UCSD-AML1 (cell line): ENCODE data around the gene TEAD1.

Experiments used
- DNase-seq: peaks from one replicate; lab custom pipeline; 2025; ENCODE audit not compliant: unreplicated experiment; lab: John Stamatoyannopoulos, UW

TEAD1 gene

GRCh38 chr11:12968826-12969225, 294.6 kb downstream of the TEAD1 start:
- no peak for DNase-seq

- no peak for DNase-seq
Measured at GRCh38 chr11:12971955-12972354, 297.7 kb downstream of the TEAD1 start.

GRCh38 chr11:12973528-12974181, 299.4 kb downstream of the TEAD1 start:
- DNase-seq = no peak

- no peak for DNase-seq
Measured at GRCh38 chr11:12975195-12975594, 301.0 kb downstream of the TEAD1 start.

- DNase-seq = no peak
Measured at GRCh38 chr11:12979928-12980689, 305.9 kb downstream of the TEAD1 start.

GRCh38 chr11:12981676-12982522, 307.7 kb downstream of the TEAD1 start:
- no peak for DNase-seq

GRCh38 chr11:12983336-12983735, 309.1 kb downstream of the TEAD1 start:
- DNase-seq = no peak

GRCh38 chr11:12986194-12986898, 312.1 kb downstream of the TEAD1 start:
- no peak for DNase-seq

- no peak for DNase-seq
Measured at GRCh38 chr11:12989428-12990161, 315.4 kb downstream of the TEAD1 start.

GRCh38 chr11:12990162-12990480, 315.9 kb downstream of the TEAD1 start:
- no peak for DNase-seq

- no peak for DNase-seq
Measured at GRCh38 chr11:12991426-12991825, 317.2 kb downstream of the TEAD1 start.

GRCh38 chr11:12993626-12994025, 319.4 kb downstream of the TEAD1 start:
- no peak for DNase-seq
